HG03439 (cell line): ENCODE measurements around the gene SP140.

Experiments used
- ATAC-seq: cut with Tn5 transposase; IDR thresholded peaks from one replicate; pipeline ENCODE4 v1.9.1; 2021; ENCODE audit warnings: mild to moderate bottlenecking, moderate library complexity; ENCODE audit not compliant: unreplicated experiment

The SP140 gene

GRCh38 chr2:230360028-230360427 is 134.5 kb downstream of the SP140 start:
- no peak for ATAC-seq

- ATAC-seq, result no peak
Observed at GRCh38 chr2:230362030-230362691, 136.6 kb downstream of the SP140 start.
